ENCODE data around the gene UBE2R2.
"Not testable (repeated sequence)": the region's sequence is repeated elsewhere in the genome, so short reads cannot be mapped to it uniquely, and the experiment has no call there.

The UBE2R2 gene

DNA sequence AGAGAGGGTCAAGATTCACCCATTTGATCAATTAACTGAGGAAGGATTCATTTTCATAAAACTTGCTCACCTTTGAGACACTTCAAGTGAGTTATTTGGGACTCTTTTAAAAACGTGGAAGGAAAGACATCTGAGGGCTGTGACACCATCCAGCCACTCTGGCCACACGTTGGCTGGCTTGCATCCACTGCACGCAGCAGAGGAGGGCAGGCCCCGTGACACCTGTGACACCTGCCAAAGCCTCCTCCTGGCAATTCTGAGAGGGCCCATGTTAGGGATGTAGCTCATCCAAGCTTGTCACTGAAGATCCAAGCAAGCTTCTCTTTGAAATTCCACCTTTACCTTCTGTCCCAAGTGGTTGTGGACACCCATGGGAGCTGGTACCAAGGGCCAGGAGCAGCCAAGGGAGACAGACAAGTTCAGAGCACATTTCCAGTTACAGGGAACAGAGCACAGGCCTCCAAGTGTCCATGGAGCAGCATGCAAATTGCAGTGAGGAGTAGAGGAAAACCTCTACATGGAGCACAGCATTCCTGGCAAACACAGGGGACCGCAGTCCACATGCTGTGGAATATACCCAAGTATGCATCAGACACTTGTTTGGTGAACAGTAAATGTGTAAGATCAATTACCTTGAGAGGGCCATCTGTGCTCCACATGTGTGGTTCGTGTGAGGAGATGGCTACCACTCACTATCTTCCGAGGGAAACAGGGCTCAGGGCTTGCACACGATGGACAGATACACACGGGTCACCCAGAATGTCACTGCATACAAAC, 16.8 kb upstream of the UBE2R2 start:
- DNase-seq (ENCODE audit: low read depth in 2 of 2) = no peak

DNA sequence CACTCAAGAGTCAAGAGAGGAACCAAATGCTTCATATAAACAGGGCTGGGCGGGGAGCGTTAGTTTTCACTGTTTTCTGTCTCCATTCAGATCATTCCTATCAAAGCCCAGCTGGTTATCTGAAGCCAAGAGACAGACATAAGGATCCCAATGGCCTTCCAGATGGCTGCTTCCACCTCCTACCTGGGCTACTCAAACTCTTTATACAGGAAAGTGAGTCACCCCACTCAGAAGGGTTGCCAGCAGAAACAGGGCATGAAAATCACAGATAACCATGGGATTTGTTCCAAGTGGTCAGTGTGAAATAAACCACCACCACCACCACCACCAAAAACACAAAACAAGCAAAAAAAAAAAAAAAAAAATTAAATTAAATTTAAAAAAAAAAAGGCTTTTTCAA, 16.1 kb upstream of the UBE2R2 start:
- DNase-seq (ENCODE audit: low read depth in 2 of 2) = no peak

DNA sequence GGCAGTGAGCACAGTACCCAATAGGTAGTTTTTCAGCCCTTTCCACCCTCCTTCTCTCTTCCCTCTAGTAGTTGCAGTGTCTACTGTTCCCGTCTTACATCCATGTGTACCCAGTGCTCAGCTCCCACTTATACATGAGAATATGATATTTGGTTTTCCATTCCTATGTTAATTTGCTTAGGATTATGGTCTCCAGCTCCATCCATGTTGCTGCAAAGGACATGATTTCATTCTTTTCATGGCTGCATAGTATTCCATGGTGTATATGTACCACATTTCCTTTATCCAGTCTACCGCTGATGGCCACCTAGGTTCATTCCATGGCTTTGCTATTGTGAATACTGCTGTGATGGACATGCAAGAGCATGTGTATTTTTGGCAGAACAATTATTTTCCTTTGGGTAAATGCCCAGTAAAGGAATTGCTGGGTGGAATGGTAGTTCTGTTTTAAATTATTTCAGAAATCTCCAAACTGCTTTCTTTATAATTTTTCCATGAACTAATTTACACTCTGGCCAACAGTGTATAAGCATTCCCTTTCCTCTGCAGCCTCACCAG, 14.9 kb upstream of the UBE2R2 start:
- not testable (repeated sequence) for DNase-seq (ENCODE audit: low read depth in 2 of 2)

DNA sequence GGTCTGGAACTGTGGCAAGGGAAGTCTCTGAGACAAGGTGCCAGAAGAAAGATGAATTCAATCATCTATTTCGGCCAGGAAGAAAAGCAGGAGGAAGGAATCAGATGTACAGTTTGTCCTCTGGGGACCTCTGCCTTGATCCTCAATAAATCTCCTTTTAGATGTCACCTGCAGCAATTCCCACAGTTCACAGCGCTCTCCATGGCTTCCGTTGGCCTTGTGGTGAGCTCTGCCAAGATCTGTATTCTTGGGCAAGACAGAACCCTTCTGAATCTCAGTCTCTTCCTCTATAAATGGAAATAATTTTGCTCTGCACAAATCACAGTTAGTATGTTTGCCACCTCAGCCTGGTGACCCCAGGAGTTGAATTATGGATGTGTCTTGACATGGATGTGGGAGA, 12.8 kb upstream of the UBE2R2 start:
- DNase-seq (ENCODE audit: low read depth in 2 of 2) = not testable (repeated sequence)

DNA sequence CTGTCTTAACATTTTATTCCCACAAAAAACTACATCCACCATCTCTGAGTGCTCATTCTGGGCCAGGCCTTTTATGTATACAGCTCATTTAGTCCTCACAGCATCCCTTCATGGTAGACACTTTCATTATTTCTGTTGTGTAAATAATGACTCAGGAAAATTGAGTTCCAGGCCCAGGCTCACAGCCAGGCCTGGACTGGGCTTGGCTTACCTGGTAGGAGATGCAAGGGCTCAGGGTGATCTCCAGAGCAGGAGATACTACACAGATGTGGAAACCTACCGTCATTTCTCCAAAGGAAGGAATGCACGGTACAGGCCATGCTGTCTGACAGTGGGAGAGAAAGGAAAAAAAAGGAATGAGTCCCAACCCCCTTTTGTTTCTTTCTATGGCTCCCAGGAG, 9.8 kb upstream of the UBE2R2 start:
- not testable (repeated sequence) for DNase-seq (ENCODE audit: low read depth in 2 of 2)

DNA sequence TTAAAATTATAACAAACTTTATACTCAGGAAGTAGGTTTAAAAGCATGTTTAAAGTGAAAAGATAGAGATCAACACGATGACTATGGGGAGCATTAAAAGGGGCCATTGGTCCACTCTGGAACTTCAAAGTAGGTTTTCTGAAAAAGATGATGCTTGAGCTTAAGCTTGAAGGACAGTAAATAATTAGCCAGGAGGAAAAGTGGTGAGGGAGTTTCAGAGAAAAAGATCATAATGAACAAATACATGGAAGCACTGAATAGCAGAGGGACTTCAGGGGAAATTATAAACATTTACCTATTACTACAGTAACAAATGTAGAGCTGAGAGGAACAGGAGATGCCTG, 8.0 kb upstream of the UBE2R2 start:
- not testable (repeated sequence) for DNase-seq (ENCODE audit: low read depth in 2 of 2)

DNA sequence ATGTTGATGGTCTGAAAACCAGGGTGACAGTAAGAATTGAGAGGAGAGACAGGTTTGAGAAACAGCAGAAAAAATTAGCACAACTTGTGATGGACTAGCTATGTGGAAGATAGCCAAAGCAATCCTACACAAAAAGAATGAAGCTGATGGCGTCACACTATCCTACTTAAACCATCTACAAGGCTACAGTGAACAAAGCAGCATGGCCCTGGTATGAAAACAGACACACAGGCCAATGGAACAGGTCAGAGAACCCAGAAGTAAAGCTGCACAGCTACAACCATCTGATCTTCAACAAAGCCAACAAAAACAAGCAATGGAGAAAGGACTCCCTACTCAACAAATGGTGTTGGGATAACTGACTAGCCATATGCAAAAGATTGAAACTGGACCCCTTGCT, 7.5 kb upstream of the UBE2R2 start:
- DNase-seq (ENCODE audit: low read depth in 2 of 2) = no peak

DNA sequence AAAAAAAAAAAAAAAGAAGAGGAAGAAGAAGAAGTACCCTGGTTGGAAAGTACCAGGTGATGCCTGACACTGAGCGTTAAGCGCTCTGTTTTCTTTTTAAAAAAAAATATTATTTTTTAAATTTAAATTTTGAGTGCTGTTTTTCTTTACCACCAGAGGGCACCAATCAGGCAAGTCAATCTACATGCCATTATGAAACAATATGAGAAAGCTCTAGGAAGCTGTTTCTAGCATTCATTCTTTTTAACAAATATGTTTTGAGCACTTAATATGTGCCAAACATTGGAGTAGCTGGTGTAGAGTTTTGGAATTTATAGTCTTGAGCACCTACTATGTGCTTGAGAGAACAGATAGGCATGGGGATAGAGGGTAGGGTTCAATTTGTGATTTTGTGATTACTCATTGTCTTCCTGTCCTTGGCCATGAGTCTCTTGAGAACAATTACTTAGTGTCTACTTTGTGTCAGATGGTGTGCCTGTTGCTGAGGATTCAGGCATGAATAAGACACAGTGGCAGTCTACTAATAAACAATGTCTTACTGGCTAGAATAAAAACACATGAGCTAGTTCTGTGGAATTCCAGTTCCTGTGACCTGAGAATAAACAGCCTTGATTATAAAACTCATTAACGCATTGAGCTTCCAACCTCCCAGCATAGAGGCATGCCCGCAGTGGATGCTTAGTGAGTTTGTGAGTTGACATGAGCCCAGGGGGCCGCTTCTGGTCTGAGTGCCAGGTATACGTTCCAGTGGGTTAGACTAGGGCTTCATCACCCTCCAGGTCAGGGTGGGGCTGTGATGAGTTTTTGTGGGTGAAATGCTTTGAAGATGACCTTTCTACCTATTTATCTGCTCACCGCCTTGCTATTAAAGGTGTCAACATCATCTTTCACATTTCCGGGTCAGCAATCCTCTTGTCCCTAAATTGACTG, 3.0 kb upstream of the UBE2R2 start:
- DNase-seq (ENCODE audit: low read depth in 2 of 2) = no peak

DNA sequence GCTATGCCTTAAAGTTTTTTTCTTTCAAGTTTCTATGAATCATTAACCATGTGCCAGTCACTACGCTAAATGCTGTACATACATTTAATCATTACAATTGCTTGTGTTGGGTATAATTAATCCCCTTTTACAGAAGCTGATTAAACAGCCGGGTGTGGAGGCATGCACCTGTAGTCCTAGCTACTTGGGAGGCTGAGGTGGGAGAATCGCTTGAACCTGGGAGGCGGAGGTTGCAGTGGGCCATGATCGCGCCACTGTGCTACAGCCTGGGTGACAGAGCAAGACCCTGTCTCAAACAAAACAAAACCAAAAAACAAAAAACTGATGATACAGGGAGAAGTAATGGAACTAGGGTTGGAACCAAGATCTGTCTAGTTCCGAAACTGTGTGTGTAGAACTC, 1.2 kb upstream of the UBE2R2 start:
- no peak for DNase-seq (ENCODE audit: low read depth in 2 of 2)

DNA sequence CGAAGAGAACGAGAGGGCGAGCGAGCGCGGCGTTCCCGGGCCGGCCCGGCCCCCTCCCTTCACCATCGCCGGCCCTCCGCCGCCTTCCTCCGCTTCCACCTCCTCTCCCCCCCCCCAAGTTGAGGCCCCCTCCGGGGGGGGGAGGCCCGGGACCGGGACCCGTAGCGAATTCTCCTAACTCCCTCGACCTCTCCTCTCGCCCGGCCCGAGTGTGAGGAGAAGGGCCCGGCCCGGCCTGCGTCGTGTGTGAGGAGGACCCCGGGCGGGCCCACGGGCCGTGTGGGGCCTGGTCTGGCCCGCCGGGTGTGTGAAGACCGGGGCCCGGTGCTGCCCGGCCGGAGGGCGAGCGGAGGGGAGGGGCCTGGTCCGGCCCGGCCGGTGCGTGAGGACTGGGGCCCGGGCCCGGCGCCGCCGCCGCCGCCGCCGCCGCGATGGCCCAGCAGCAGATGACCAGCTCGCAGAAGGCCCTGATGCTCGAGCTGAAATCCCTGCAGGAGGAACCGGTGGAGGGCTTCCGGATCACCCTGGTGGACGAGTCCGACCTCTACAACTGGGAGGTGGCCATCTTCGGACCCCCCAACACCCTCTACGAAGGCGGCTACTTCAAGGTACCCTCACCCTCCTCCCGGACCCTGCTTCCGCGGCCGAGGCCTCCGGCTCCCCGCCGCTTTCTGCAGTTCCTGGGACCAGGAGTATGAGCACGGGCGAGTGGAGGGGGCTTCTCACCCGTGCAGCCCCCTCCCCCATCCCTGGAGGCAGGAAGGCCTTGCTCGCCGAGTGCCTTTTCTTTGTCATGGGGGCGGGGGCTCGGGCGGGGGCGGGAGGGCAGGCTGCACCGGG, 587 bp downstream of the UBE2R2 start:
- peak; percentile 22 to 40 for DNase-seq (ENCODE audit: low read depth in 2 of 2)

DNA sequence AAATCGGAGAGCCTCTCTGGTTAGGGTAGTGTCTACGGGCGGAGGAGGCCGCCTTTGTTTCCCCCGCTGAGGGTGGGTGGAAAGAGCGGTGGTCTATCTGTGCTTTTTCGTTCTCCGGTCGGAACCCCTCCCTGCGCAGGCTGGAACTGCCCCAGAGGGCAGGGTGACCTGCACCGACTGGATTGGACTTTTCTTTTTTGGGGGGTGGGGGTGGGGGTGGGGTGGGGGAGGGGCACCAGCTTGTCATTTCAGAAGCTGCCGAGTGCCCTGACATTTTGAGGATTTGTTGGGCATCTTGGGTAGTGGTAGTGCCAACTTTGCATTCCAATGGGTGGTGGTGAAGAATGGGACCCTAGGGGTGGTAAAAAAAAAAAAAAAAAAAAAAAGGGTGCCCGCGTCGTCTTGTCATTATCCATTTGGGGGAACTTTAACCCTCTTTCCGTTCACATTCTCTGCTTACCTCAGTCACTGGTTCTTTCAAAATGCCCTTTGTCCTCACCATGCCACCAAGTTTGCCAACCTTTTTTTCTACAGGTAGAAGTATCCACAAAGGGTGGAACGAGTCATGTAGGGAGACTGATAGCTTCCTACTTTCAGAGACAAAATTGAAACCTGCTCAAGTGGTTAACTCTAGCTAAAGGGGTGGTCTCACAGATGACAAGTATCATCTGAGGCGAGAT, 1.3 kb downstream of the UBE2R2 start:
- DNase-seq (ENCODE audit: low read depth in 2 of 2) = no peak

DNA sequence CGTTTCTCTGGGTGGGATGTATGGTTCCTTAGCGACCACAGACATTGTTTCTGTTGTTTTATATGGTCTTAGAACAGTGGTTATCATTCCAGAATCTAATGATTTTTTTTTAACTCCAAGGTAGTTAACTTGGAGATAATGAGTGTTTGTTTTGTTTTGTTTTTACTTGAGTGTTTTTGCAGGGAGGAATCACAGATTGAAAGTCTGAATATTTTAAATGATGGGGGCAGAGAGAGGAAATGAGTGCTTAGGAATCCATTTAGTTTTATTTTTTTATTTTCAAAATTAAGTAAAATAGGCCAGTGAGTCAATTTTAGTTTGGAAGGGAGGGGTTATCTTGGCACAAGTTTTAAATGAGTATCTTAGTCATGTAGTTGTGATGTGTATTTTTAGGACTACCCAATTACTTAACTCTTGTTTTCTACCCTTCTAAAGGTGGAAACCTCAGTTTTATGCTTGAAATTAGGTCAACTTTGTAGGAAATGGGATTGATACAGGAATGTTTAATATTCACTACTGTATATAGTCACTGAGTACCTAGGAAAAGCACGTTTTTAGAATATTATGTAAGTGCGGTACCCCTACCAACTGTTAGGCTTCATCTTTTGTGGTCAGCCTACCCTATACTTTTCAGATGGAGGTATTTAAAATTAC, 2.0 kb downstream of the UBE2R2 start:
- no peak for DNase-seq (ENCODE audit: low read depth in 2 of 2)

DNA sequence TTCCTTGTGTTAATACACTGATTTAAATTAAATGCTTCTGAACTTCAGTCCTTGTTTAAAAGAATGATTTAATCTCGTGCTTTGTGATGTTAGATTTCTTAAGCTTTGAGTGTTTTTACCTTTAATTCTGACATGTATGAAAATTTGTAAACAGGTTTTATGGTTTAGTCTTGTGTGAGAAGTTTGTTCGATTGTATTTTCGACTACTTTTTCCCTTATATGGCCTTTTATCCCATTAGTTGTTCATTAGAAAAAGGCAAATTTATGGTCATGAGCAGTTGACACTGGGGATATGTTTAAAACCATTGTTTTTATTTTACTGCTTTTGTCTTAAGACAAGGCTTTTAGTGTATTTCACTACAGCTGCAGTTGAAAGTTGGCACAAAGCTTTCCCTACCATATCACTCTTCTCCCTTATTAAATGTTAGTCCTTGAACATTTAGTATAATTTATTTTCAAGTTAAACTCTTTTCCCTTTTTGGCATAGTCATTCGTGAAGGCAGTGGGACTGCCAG, 3.3 kb downstream of the UBE2R2 start:
- DNase-seq (ENCODE audit: low read depth in 2 of 2) = no peak

DNA sequence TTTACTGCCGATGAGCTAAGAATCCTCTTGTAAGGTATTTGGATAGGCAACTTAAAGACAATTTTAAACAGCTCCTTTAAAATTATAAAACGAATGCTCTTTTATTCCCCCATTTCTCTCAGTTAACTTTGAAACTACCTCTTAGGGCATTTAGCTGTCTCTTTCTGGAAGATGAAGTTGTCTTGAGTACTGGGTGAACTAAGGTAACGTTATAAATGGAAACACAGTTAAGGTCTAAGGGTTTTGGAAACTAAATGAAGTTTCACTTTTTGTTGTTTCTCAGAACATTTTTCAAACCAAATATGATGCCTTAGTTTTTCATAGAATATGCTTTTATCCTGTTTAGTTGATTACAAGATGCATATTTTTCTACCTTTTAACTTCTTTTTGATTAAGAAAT, 6.8 kb downstream of the UBE2R2 start:
- DNase-seq (ENCODE audit: low read depth in 2 of 2) = no peak

DNA sequence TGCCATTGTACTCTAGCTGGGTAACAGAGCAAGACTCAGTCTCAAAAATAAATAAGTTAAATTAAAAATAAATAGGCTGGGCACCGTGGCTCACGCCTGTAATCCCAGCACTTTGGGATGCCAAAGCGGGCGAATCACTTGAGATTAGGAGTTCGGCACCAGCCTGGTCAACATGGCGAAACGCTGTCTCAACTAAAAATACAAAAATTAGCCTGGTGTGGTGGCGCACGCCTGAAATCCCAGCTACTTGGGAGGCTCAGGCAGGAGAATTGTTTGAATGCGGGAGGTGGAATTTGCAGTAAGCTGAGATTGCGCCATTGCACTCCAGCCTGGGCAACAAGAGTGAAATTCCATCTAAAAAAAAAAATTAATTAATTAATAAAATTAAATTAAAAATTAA, 10.3 kb downstream of the UBE2R2 start:
- not testable (repeated sequence) for DNase-seq (ENCODE audit: low read depth in 2 of 2)

DNA sequence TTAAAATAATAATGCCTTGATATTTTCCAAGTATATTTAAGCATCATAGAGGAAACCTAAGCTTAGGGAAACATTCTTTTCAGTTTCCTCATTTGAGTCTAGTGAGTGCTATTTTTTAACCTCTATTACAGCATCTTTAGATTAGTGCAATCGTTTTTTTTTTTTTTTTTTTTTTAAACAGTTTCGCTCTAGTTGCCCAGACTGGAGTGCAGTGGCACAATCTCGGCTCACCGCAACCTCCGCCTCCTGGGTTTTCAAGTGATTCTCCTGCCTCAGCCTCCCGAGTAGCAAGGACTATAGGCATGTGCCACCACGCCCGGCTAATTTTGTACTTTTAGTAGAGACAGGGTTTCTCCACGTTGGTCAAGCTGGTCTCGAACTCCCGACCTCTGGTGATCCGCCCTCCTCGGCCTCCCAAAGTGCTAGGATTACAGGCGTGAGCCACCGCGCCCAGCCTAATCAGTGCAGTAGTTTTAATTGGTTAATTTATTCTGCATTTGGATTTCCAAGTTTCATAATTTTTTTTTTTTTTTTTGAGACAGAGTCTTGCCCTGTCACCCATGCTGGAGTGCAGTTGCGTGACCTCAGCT, 12.8 kb downstream of the UBE2R2 start:
- not testable (repeated sequence) for DNase-seq (ENCODE audit: low read depth in 2 of 2)

DNA sequence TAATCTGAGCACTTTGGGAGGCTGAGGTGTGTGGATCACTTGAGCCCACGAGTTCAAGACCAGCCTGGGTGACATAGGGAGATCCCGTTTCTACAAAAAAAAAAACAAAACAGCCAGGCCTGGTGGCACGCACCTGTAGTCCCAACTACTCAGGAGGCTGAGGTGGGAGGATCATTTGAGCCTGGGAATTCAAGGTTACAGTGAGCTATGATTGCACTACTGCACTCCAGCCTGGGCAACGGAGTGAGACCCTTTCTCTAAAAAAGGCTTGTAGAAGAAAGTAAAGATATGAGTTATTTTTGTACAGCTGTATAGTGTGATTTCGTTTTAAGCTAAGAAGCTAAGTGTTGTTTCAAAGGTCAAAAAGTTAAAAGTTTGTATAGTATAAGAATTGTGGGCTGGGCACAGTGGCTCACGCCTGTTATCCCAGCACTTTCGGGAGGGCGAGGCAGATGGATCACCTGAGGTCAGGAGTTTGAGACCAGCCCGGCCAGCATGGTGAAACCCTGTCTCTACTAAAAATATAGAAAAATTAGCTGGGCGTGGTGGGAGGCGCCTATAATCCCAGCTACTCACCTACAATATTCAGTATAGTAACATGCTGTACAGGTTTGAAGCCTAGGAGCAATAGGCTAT, 18.8 kb downstream of the UBE2R2 start:
- no peak for DNase-seq (ENCODE audit: low read depth in 2 of 2)

DNA sequence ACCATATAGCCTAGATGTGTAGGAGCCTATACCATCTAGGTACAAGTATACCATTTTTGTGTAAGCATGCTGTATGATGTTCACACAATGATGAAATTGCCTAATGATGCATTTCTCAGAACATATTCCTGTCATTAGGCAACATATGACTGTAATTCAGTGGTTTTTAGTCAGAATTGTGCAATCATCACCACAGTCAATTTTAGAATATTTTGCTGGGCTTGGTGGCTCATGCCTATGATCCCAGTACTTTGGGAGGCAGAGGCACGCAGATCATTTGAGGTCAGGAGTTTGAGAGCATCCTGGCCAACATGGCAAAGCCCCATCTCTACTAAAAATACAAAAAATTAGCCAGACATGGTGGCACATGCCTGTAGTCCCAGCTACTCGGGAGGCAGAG, 19.3 kb downstream of the UBE2R2 start:
- DNase-seq (ENCODE audit: low read depth in 2 of 2) = not testable (repeated sequence)

DNA sequence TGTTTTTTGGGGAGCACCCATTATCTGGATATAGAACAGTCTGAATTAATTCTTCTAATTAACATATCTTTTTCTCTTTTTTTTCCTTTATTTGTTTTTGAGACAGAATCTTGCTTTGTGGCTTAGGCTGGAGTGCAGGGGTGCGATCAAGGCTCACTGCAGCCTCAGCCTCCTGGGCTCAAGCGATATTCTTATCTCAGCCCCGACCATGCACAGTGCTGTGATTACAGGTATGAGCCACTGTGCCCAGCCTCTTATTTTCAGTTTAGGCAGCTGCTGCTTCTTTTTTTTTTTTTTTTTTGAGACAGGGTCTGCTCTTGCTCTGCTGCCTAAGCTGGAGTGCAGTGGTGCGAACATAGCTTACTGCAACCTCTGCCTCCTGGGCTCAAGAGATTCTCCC, 20.2 kb downstream of the UBE2R2 start:
- DNase-seq (ENCODE audit: low read depth in 2 of 2) = no peak

DNA sequence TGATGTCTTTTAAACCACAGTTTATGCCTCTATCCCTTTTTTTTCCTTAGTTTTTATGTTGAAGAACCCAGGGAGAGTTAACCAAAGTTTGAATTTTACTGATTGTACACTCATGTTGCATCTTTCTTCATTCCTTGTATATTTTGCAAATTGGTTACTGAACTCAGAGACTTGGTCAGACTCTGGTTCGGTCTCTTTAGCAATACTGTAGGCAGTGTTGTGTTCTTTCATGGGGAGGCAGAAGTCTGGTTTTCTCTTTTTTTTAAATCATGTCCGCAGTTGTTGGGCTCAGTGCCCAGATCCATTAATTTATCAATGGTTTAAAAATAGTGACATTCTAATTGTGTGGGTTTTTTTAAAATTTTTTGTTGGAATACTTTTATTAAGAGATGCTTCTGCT, 23.4 kb downstream of the UBE2R2 start:
- DNase-seq (ENCODE audit: low read depth in 2 of 2) = no peak
